DND-41 (cell line): ENCODE results near the gene SAFB2.

ENCODE experiments used
- ATAC-seq: fragments of 200-7000 bp; cut with Tn5 transposase; 3 replicates; pipeline ENCODE4 v1.9.1; 2021; ENCODE audit warnings: low read depth; ENCODE audit not compliant: insufficient read depth
- DNase-seq: peaks from one replicate; pipeline ENCODE4 v3.0.0-alpha.2; 2020
- H2AFZ ChIP-seq: 2 replicates; pipeline ENCODE4 v1.6.0; 2012; ENCODE audit warnings: low read depth, low read length
- H3K27ac ChIP-seq: 2 replicates; pipeline ENCODE4 v1.5.1; 2012; ENCODE audit warnings: low read length, inconsistent platforms
- H3K27me3 ChIP-seq: fragments of 200-600 bp; sonication (generic); 2 replicates; pipeline ENCODE4 v1.6.0; 2012; ENCODE audit warnings: low read length, mild to moderate bottlenecking, inconsistent platforms; ENCODE audit not compliant: insufficient read depth, poor library complexity
- H3K36me3 ChIP-seq: 2 replicates; pipeline ENCODE4 v1.5.1; 2012; ENCODE audit warnings: low read length, inconsistent platforms; ENCODE audit not compliant: insufficient read depth
- H3K4me1 ChIP-seq: 2 replicates; pipeline ENCODE4 v1.5.1; 2012; ENCODE audit warnings: mild to moderate bottlenecking, low read length; ENCODE audit not compliant: insufficient read depth
- H3K4me2 ChIP-seq: 2 replicates; pipeline ENCODE4 v1.6.0; 2012; ENCODE audit warnings: mild to moderate bottlenecking, moderate library complexity, low read length, inconsistent platforms; ENCODE audit not compliant: insufficient read depth
- H3K4me3 ChIP-seq, 2 experiments: fragments of 200-600 bp in 1 of 2; shearing (Covaris generic) in 1 of 2; 2 replicates each; pipeline ENCODE4 v1.5.1; 2012 to 2016; ENCODE audit warnings: inconsistent platforms in 2 of 2, low read length in 2 of 2, mild to moderate bottlenecking in 2 of 2, low read depth in 1 of 2, moderate library complexity in 1 of 2
- H3K79me2 ChIP-seq: 2 replicates; pipeline ENCODE4 v1.6.0; 2012; ENCODE audit warnings: low read length, inconsistent platforms; ENCODE audit not compliant: insufficient read depth
- H3K9ac ChIP-seq: 2 replicates; pipeline ENCODE4 v1.6.0; 2012; ENCODE audit warnings: low read depth, mild to moderate bottlenecking, inconsistent platforms, low read length, moderate library complexity
- H3K9me3 ChIP-seq: 2 replicates; pipeline ENCODE4 v1.5.1; 2012; ENCODE audit warnings: low read length, moderate library complexity, mild to moderate bottlenecking, inconsistent platforms; ENCODE audit not compliant: insufficient read depth, severe bottlenecking
- H4K20me1 ChIP-seq: 2 replicates; pipeline ENCODE4 v1.6.0; 2012; ENCODE audit warnings: low read length; ENCODE audit not compliant: insufficient read depth
- CTCF ChIP-seq: IDR thresholded peaks from 2 replicates; pipeline ENCODE4 v1.5.1; 2012; ENCODE audit warnings: borderline replicate concordance, low read length, moderate library complexity, mild to moderate bottlenecking; ENCODE audit not compliant: poor library complexity, severe bottlenecking; ENCODE audit errors: extremely low read depth
- EZH2 ChIP-seq: IDR thresholded peaks from 3 replicates; pipeline ENCODE4 v1.6.1; 2012; ENCODE audit warnings: borderline replicate concordance, low read depth, mild to moderate bottlenecking, moderate library complexity, low read length, inconsistent platforms; ENCODE audit not compliant: severe bottlenecking

SAFB2 gene

DNA sequence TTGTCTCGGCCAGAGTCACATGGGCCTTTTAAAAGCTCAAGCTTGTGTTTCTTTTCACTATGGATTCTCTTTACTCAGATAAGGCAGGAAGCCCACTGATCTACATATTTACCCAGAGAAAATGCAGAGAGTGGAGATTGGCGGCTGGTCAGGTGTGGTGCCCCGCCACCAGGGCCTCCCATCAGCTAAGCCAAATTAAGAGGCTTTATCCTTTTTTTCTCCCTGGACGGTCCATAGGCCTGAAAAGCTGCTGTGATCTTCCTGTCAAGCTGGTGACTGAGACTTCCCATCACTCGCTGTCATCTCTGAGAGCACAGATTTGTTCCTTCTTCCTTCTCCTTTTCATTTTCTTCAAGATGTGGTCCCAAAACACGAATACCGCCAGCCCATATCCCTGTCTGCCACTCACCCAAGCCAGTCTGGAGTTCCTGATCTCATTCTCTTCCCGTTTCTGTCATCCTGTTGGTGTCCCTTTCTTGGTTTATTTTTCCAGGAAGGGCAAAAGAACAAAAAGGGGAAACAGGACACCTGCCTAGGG is 2.2 kb upstream of the SAFB2 start:
- Histone ChIP-seq H3K4me3 (peak overlapping the region; percentile 83 to 95), H3K9ac (peak overlapping the region; percentile 92), H4K20me1 (peaks cover 73% of the 10 kb centered on the region), H3K27me3 (no peaks in the 10 kb centered on the region), H3K79me2 (peaks cover 97% of the 10 kb centered on the region), H3K36me3 (peaks cover 78% of the 10 kb centered on the region), H3K9me3 (no peaks in the 10 kb centered on the region), H3K27ac (peak overlapping the region; percentile 93; the same call in 1 of the 2 replicates), H3K4me1 (peaks cover 67% of the 10 kb centered on the region), H3K4me2 (peak overlapping the region; percentile 92), H2AFZ (no peak overlapping the region)
- ATAC-seq = no peak
- TF ChIP-seq CTCF (no peak), EZH2 (no peak)
- DNase-seq = no peak

DNA sequence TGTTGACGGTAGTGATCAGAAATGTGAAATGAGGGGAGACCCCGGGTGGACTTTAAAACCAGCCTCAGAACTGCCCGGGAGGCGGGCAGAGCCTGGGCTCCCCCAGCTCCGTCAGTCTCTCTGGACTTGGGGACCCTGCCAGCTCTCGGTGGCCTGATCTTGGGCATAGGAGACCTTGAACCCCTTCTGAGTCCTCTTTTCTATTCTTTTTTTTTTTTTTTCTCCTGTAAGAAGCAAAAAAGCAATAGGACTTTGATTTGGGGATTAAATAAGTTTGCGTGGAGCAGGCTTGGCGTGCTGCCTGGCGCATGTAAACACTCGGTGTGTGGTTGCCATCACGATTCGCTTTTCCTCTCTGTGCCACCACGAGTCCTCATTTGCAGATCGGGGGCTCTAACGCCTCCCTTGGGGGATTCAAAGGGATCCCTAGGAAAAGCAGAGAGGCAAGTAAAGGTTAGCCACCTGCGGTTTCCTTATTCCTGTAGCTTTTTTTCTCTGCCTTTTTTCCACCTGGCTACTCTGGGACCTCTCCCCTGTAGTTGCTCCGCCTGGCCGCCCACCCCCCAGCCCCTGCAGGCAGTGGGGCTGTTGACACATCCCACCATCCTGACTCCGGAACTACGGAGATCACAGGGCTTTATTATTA is 1.6 kb upstream of the SAFB2 start:
- no peak overlapping the region for H2AFZ ChIP-seq
- peak overlapping the region; percentile 92 for H3K9ac ChIP-seq
- peak overlapping the region; percentile 83 to 95 for H3K4me3 ChIP-seq
- TF ChIP-seq CTCF = no peak
- TF ChIP-seq EZH2 = no peak
- H3K27me3 ChIP-seq = no peaks in the 10 kb centered on the region
- DNase-seq (peak; percentile 35), ATAC-seq (no peak)
- H3K27ac ChIP-seq = peak overlapping the region; percentile 93
- peaks cover 72% of the 10 kb centered on the region for H3K4me1 ChIP-seq
- H3K4me2 ChIP-seq = peak overlapping the region; percentile 92
- H3K36me3 ChIP-seq = peaks cover 78% of the 10 kb centered on the region
- no peaks in the 10 kb centered on the region for H3K9me3 ChIP-seq
- peaks cover 71% of the 10 kb centered on the region for H4K20me1 ChIP-seq
- H3K79me2 ChIP-seq = peaks cover 97% of the 10 kb centered on the region

- no peak for ATAC-seq
These were observed 931 bp upstream of the SAFB2 start for GRCh38 chr19:5623397-5624017.

More at GRCh38 chr19:5623397-5624017, 931 bp upstream of the SAFB2 start:
- no peak for DNase-seq
- Histone ChIP-seq H3K4me2 (peak overlapping the region; percentile 92), H3K36me3 (peaks cover 78% of the 10 kb centered on the region), H4K20me1 (peaks cover 69% of the 10 kb centered on the region), H3K4me1 (peaks cover 72% of the 10 kb centered on the region), H3K9me3 (no peaks in the 10 kb centered on the region), H2AFZ (peak overlapping the region; percentile 87), H3K9ac (peak overlapping the region; percentile 92), H3K4me3 (peak overlapping the region; percentile 83 to 95), H3K79me2 (peaks cover 97% of the 10 kb centered on the region), H3K27me3 (no peaks in the 10 kb centered on the region), H3K27ac (peak overlapping the region; percentile 93)
- TF ChIP-seq EZH2 = no peak
- no peak for TF ChIP-seq CTCF
